Parathyroid adenoma (tissue), 2 donors: ENCODE measurements around the gene IFRD2.
"Not testable (repeated sequence)": the region's sequence is repeated elsewhere in the genome, so short reads cannot be mapped to it uniquely, and the experiment has no call there.

Experiments
- H2AFZ ChIP-seq: fragments of 300-600 bp; sonication (generic); one replicate; pipeline ENCODE4 v1.7.0; 2017; ENCODE audit warnings: antibody characterized with exemption, mild to moderate bottlenecking
- H3K27ac ChIP-seq: fragments of 300-600 bp; sonication (generic); one replicate; pipeline ENCODE4 v1.7.0; 2017
- H3K27me3 ChIP-seq: fragments of 300-600 bp; sonication (generic); one replicate; pipeline ENCODE4 v1.7.0; 2017; ENCODE audit warnings: low read length; ENCODE audit not compliant: control insufficient read depth, insufficient read depth
- H3K36me3 ChIP-seq: fragments of 300-600 bp; sonication (generic); one replicate; pipeline ENCODE4 v1.7.0; 2017; ENCODE audit warnings: low read length; ENCODE audit not compliant: control insufficient read depth, insufficient read depth
- H3K4me1 ChIP-seq: fragments of 300-600 bp; sonication (generic); one replicate; pipeline ENCODE4 v1.7.0; 2017; ENCODE audit warnings: control low read depth
- H3K4me2 ChIP-seq: fragments of 300-600 bp; sonication (generic); one replicate; pipeline ENCODE4 v1.7.0; 2017; ENCODE audit warnings: low read length
- H3K4me3 ChIP-seq: fragments of 300-600 bp; sonication (generic); one replicate; pipeline ENCODE4 v1.7.0; 2017; ENCODE audit warnings: low read depth, low read length
- H3K79me2 ChIP-seq: fragments of 300-600 bp; sonication (generic); one replicate; pipeline ENCODE4 v1.7.0; 2017; ENCODE audit warnings: control low read depth
- H3K9ac ChIP-seq: fragments of 300-600 bp; sonication (generic); one replicate; pipeline ENCODE4 v1.7.0; 2017; ENCODE audit warnings: mild to moderate bottlenecking
- H3K9me3 ChIP-seq: fragments of 300-600 bp; sonication (generic); one replicate; pipeline ENCODE4 v1.7.0; 2017; ENCODE audit warnings: low read length; ENCODE audit not compliant: control insufficient read depth
- TF ChIP-seq, protein P1 (sequence below): fragments of 300-600 bp; sonication (generic); IDR thresholded peaks from one replicate; pipeline ENCODE4 v1.7.0; 2017; ENCODE audit warnings: antibody characterized with exemption, mild to moderate bottlenecking
- donor health status: primary hyperparathyroidism.

The IFRD2 gene

DNA sequence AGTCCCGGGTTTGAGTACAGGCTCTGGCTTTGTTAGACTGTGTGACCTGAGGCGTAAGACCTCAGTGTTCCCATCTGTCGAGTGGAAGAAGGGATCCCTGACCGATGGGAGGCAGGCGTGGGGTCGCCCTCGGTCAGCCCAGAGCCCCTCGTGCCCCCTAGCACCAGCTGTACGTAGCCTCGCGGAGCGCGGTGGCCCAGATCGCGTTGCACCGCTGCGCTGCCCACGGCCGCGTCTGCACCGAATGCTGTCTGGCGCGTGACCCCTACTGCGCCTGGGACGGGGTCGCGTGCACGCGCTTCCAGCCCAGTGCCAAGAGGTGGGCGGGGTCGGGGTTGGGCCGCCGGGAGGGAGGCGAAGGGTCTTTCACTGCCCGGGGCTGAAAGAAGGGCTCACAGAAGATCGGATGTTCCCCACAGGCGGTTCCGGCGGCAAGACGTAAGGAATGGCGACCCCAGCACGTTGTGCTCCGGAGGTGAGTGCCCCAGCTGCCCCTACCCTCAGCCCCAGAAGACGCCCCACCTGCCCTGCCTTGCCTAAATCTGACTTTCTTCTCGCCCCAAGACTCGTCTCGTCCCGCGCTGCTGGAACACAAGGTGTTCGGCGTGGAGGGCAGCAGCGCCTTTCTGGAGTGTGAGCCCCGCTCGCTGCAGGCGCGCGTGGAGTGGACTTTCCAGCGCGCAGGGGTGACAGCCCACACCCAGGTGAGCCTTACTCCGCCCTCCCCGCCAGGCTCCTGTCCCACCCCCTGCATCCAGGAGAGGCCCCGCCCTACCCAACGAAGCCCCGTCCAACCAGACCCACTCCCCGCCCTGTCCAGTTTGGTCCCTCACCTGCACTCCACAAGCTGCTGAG lies 16.9 kb downstream of the IFRD2 start:
- peaks cover 31% of the 10 kb centered on the region for H3K4me1 ChIP-seq
- H3K36me3 ChIP-seq: no peaks in the 10 kb centered on the region
- H3K4me3 ChIP-seq: no peak overlapping the region
- H3K4me2 ChIP-seq: no peak overlapping the region
- H2AFZ ChIP-seq: no peak overlapping the region
- TF ChIP-seq, protein P1, sequence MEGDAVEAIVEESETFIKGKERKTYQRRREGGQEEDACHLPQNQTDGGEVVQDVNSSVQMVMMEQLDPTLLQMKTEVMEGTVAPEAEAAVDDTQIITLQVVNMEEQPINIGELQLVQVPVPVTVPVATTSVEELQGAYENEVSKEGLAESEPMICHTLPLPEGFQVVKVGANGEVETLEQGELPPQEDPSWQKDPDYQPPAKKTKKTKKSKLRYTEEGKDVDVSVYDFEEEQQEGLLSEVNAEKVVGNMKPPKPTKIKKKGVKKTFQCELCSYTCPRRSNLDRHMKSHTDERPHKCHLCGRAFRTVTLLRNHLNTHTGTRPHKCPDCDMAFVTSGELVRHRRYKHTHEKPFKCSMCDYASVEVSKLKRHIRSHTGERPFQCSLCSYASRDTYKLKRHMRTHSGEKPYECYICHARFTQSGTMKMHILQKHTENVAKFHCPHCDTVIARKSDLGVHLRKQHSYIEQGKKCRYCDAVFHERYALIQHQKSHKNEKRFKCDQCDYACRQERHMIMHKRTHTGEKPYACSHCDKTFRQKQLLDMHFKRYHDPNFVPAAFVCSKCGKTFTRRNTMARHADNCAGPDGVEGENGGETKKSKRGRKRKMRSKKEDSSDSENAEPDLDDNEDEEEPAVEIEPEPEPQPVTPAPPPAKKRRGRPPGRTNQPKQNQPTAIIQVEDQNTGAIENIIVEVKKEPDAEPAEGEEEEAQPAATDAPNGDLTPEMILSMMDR: no peak
- no peak overlapping the region for H3K27ac ChIP-seq
- H3K9me3 ChIP-seq: no peaks in the 10 kb centered on the region
- no peaks in the 10 kb centered on the region for H3K27me3 ChIP-seq
- H3K9ac ChIP-seq: no peak overlapping the region
- H3K79me2 ChIP-seq: peaks cover 10% of the 10 kb centered on the region

DNA sequence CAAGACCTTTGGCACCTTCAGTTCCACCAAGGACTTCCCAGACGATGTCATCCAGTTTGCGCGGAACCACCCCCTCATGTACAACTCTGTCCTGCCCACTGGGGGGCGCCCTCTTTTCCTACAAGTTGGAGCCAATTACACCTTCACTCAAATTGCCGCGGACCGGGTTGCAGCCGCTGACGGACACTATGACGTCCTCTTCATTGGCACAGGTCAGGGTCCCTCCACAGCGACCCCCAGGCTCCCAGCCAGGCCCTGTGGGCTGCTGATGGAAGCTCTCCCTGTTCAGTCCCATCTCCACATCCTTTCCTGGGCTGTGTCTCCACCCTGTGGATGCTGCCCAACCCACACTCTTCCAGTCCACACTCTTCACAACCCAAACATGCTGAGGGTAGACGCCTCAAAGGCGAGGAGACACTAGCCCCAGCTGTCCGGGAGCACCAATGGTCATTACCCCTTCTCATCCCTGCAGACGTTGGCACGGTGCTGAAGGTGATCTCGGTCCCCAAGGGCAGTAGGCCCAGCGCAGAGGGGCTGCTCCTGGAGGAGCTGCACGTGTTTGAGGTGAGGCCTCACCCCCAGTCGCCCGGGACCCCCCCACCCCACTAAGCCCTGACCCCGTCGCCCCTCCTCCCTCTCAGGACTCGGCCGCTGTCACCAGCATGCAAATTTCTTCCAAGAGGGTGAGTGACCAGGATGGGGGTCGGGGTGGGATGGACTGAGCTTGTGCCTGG lies 17.7 kb downstream of the IFRD2 start:
- TF ChIP-seq, protein P1: peak; percentile 56
- Histone ChIP-seq H3K4me3 (no peak overlapping the region), H3K4me2 (no peak overlapping the region), H3K9ac (no peak overlapping the region), H3K27ac (no peak overlapping the region), H3K4me1 (peaks cover 40% of the 10 kb centered on the region), H3K27me3 (no peaks in the 10 kb centered on the region), H2AFZ (no peak overlapping the region), H3K9me3 (no peaks in the 10 kb centered on the region), H3K79me2 (peaks cover 10% of the 10 kb centered on the region), H3K36me3 (no peaks in the 10 kb centered on the region)

DNA sequence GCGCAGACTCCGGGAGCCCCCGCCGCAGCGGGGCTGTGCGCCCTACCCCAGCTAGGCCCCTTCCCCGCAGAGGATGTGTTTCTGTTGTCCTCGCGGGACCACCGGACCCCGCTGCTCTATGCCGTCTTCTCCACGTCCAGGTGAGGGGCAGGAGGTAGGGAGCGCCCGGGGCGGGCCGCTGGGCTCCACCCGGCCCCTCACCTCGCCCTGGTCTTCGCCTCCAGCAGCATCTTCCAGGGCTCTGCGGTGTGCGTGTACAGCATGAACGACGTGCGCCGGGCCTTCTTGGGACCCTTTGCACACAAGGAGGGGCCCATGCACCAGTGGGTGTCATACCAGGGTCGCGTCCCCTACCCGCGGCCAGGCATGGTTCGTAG lies 18.6 kb downstream of the IFRD2 start:
- no peak overlapping the region for H2AFZ ChIP-seq
- H3K27ac ChIP-seq: no peak overlapping the region
- TF ChIP-seq, protein P1: no peak
- H3K9me3 ChIP-seq: no peaks in the 10 kb centered on the region
- H3K36me3 ChIP-seq: no peaks in the 10 kb centered on the region
- H3K4me3 ChIP-seq: no peak overlapping the region
- H3K4me2 ChIP-seq: no peak overlapping the region
- no peak overlapping the region for H3K9ac ChIP-seq
- peaks cover 45% of the 10 kb centered on the region for H3K4me1 ChIP-seq
- H3K27me3 ChIP-seq: no peaks in the 10 kb centered on the region
- peaks cover 10% of the 10 kb centered on the region for H3K79me2 ChIP-seq

DNA sequence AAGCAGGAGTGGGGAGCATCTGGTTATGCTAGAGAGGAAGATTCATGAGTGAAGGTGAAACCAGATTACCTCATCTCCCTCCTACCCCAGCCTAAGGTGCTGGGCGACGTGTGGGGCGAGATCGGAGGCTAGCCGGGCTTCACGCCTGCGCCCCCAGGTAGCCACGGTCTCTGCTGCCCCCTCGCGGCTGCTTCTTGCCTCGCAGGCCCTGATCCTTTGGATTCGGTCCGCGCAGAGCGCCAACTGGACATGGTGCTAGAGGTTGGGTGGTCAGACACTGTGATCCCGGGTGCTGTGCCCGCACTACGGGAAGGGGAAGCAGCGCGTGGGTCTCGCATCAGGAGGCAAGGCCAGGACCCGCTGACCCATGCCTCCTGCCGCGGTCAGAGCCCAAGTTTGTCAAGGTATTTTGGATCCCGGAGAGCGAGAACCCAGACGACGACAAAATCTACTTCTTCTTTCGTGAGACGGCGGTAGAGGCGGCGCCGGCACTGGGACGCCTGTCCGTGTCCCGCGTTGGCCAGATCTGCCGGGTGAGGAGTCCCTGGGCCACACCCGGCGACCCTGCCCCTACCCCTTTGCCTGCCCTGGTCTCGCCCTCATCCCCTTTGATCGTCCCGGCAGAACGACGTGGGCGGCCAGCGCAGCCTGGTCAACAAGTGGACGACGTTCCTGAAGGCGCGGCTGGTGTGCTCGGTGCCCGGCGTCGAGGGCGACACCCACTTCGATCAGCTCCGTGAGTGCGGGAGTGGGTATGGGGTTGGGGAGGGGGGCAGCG lies 19.1 kb downstream of the IFRD2 start:
- Histone ChIP-seq H3K4me3 (peak overlapping the region; percentile 41), H3K27ac (peak overlapping the region; percentile 98), H3K4me1 (peaks cover 51% of the 10 kb centered on the region), H3K9me3 (no peaks in the 10 kb centered on the region), H3K36me3 (no peaks in the 10 kb centered on the region), H3K9ac (no peak overlapping the region), H3K4me2 (peak overlapping the region; percentile 84), H3K79me2 (peaks cover 10% of the 10 kb centered on the region), H2AFZ (peak overlapping the region; percentile 65), H3K27me3 (no peaks in the 10 kb centered on the region)
- TF ChIP-seq, protein P1: peak; percentile 98

DNA sequence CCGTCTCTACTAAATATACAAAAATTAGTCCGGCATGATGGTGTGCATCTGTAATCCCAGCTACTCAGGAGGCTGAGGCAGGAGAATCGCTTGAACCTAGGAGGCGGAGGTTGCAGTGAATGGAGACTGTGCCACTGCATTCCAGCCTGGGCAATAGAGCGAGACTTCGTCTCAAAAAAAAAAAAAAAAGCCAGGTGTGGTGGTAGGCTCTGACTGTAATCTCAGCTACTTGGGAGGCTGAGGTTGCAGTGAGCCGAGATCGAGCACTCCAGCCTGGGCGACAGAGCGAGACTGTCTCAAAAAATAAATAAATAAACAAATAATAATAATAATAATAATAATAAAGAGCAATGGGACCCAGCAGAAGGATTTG lies 19.7 kb downstream of the IFRD2 start:
- H3K4me3 ChIP-seq, H3K9ac ChIP-seq, H3K9me3 ChIP-seq, H3K36me3 ChIP-seq, H3K27me3 ChIP-seq, H2AFZ ChIP-seq: not testable (repeated sequence)
- peaks cover 10% of the 10 kb centered on the region for H3K79me2 ChIP-seq
- H3K27ac ChIP-seq: peak overlapping the region; percentile 98
- H3K4me1 ChIP-seq: peaks cover 56% of the 10 kb centered on the region
- H3K4me2 ChIP-seq: peak overlapping the region; percentile 84
